Measurements from ENCODE around the gene PCDHGB7. TPM values are rescaled to one million over a fixed set of nuclear protein-coding genes. Genes with fewer than 3 reads are reported as not detected.
"Not testable (repeated sequence)": the region's sequence is repeated elsewhere in the genome, so short reads cannot be mapped to it uniquely, and the experiment has no call there.

PCDHGB7 gene
- total RNA-seq, 1 donor from 2014 or later, result 14.2 TPM

DNA sequence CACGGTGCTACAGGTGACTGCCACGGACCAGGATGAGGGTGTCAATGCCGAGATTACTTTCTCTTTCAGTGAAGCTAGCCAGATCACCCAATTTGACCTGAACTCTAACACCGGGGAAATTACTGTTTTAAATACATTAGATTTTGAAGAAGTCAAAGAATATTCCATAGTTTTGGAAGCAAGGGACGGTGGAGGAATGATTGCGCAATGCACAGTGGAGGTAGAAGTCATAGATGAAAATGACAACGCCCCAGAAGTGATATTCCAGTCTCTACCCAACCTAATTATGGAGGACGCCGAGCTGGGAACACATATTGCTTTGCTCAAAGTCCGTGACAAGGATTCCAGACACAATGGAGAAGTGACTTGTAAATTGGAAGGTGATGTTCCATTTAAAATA lies 28.8 kb upstream of the PCDHGB7 start:
- H3K4me1 ChIP-seq, result no peaks in the 10 kb centered on the region
- H3K27ac ChIP-seq, result no peak overlapping the region
- peaks cover 69% of the 10 kb centered on the region for H3K9me3 ChIP-seq
- intact Hi-C loops (cut with DNase I), result no loop called here
- H3K36me3 ChIP-seq, result peaks cover 0 to 9% of the 10 kb centered on the region in 2 donors
- H3K27me3 ChIP-seq, result no peaks in the 10 kb centered on the region
- no peak overlapping the region for H3K4me3 ChIP-seq
- DNase-seq (ENCODE audit: extremely low spot score in 2 of 2), result no peak
- TF ChIP-seq POLR2A (IDR thresholded peaks at IDR 0.05), result no peak
- no peak for TF ChIP-seq POLR2AphosphoS5 (IDR thresholded peaks at IDR 0.05; ENCODE audit: insufficient read depth in 1 of 2, low read depth in 1 of 2)
- TF ChIP-seq, protein P1, sequence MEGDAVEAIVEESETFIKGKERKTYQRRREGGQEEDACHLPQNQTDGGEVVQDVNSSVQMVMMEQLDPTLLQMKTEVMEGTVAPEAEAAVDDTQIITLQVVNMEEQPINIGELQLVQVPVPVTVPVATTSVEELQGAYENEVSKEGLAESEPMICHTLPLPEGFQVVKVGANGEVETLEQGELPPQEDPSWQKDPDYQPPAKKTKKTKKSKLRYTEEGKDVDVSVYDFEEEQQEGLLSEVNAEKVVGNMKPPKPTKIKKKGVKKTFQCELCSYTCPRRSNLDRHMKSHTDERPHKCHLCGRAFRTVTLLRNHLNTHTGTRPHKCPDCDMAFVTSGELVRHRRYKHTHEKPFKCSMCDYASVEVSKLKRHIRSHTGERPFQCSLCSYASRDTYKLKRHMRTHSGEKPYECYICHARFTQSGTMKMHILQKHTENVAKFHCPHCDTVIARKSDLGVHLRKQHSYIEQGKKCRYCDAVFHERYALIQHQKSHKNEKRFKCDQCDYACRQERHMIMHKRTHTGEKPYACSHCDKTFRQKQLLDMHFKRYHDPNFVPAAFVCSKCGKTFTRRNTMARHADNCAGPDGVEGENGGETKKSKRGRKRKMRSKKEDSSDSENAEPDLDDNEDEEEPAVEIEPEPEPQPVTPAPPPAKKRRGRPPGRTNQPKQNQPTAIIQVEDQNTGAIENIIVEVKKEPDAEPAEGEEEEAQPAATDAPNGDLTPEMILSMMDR (IDR thresholded peaks at IDR 0.05), result no peak

DNA sequence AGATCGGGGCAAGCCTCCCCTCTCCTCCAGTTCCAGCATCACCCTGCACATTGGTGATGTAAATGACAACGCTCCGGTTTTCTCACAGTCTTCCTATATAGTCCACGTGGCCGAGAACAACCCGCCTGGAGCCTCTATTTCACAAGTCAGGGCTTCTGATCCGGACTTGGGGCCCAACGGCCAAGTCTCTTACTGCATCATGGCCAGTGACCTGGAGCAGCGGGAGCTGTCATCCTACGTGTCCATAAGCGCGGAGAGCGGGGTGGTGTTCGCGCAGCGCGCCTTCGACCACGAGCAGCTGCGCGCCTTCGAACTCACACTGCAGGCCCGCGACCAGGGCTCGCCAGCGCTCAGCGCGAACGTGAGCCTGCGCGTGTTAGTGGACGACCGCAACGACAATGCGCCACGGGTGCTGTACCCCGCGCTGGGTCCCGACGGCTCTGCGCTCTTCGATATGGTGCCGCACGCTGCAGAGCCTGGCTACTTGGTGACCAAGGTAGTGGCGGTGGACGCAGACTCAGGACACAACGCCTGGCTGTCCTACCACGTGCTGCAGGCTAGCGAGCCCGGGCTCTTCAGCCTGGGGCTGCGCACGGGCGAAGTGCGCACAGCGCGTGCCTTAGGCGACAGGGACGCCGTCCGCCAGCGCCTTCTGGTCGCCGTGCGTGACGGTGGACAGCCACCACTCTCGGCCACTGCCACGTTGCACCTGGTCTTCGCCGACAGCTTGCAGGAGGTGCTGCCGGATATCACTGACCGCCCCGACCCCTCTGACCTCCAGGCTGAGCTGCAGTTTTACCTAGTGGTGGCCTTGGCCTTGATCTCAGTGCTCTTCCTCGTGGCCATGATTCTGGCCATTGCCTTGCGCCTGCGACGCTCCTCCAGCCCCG lies 28.1 kb upstream of the PCDHGB7 start:
- Histone ChIP-seq H3K36me3 (peaks cover 0 to 9% of the 10 kb centered on the region in 2 donors), H3K4me1 (no peaks in the 10 kb centered on the region), H3K4me3 (no peak overlapping the region), H3K9me3 (peaks cover 71% of the 10 kb centered on the region), H3K27me3 (no peaks in the 10 kb centered on the region), H3K27ac (no peak overlapping the region)
- DNase-seq (ENCODE audit: extremely low spot score in 2 of 2), result no peak
- intact Hi-C loops (cut with DNase I), result no loop called here
- TF ChIP-seq, protein P1 (IDR thresholded peaks at IDR 0.05), result no peak
- TF ChIP-seq POLR2A (IDR thresholded peaks at IDR 0.05) (no peak), POLR2AphosphoS5 (IDR thresholded peaks at IDR 0.05; ENCODE audit: insufficient read depth in 1 of 2, low read depth in 1 of 2) (no peak)

DNA sequence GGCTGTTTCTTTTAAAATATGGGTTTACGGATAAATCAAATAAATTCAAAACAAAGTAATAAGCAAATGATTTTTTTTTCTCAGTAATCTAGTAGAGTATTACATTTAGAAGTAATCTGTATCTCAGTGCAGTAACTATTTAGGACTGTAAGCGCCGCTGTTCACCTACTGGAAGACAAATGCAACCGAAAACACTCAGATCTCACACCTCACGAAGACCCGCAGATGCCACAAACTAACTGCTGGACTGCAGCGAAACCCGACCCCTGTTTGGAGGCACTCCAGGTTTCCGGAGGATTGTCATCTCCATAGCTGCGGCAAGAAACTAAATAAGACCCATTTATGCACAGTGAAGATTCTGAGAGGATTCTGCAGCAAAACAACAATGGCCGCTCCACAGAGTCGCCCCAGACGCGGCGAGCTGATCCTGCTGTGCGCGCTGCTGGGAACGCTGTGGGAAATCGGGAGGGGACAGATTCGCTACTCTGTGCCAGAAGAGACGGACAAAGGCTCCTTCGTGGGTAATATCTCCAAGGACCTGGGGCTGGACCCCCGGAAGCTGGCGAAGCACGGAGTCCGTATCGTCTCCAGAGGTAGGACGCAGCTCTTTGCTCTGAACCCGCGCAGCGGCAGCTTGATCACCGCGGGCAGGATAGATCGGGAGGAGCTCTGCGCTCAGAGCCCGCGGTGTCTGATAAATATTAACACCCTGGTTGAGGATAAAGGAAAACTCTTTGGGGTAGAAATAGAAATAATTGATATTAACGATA lies 24.9 kb upstream of the PCDHGB7 start, which contains the start of gene PCDHGA8:
PCDHGA8 (plus strand) TSS at position 205 of the 770 bp plus-strand sequence; CDS start at position 386, 181 bp downstream.
- Histone ChIP-seq H3K4me1 (no peaks in the 10 kb centered on the region), H3K27ac (no peak within 1 kb of the TSS), H3K9me3 (peaks cover 74% of the 10 kb centered on the region), H3K4me3 (no peak within 1 kb of the TSS), H3K36me3 (peaks cover 0 to 9% of the 10 kb centered on the region in 2 donors), H3K27me3 (no peaks in the 10 kb centered on the region)
- TF ChIP-seq, protein P1 (IDR thresholded peaks at IDR 0.05), result no peak
- no peak for TF ChIP-seq POLR2AphosphoS5 (IDR thresholded peaks at IDR 0.05; ENCODE audit: insufficient read depth in 1 of 2, low read depth in 1 of 2)
- TF ChIP-seq POLR2A (IDR thresholded peaks at IDR 0.05), result no peak
- intact Hi-C loops (cut with DNase I), result no loop called here
- no peak for DNase-seq (ENCODE audit: extremely low spot score in 2 of 2)

DNA sequence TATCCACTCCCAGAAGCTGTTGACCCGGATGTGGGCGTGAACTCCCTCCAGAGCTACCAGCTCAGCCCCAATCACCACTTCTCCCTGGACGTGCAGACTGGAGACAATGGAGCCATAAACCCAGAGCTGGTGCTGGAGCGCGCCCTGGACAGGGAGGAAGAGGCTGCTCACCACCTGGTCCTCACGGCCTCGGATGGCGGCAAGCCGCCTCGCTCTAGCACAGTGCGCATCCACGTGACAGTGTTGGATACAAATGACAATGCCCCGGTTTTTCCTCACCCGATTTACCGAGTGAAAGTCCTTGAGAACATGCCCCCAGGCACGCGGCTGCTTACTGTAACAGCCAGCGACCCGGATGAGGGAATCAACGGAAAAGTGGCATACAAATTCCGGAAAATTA lies 24.2 kb upstream of the PCDHGB7 start:
- DNase-seq (ENCODE audit: extremely low spot score in 2 of 2), result no peak
- intact Hi-C loops (cut with DNase I), result no loop called here
- Histone ChIP-seq H3K4me1 (no peaks in the 10 kb centered on the region), H3K9me3 (peaks cover 75% of the 10 kb centered on the region), H3K27ac (no peak overlapping the region), H3K4me3 (no peak overlapping the region), H3K36me3 (peaks cover 0 to 9% of the 10 kb centered on the region in 2 donors), H3K27me3 (no peaks in the 10 kb centered on the region)
- no peak for TF ChIP-seq POLR2A (IDR thresholded peaks at IDR 0.05)
- TF ChIP-seq, protein P1 (IDR thresholded peaks at IDR 0.05), result no peak
- no peak for TF ChIP-seq POLR2AphosphoS5 (IDR thresholded peaks at IDR 0.05; ENCODE audit: insufficient read depth in 1 of 2, low read depth in 1 of 2)

DNA sequence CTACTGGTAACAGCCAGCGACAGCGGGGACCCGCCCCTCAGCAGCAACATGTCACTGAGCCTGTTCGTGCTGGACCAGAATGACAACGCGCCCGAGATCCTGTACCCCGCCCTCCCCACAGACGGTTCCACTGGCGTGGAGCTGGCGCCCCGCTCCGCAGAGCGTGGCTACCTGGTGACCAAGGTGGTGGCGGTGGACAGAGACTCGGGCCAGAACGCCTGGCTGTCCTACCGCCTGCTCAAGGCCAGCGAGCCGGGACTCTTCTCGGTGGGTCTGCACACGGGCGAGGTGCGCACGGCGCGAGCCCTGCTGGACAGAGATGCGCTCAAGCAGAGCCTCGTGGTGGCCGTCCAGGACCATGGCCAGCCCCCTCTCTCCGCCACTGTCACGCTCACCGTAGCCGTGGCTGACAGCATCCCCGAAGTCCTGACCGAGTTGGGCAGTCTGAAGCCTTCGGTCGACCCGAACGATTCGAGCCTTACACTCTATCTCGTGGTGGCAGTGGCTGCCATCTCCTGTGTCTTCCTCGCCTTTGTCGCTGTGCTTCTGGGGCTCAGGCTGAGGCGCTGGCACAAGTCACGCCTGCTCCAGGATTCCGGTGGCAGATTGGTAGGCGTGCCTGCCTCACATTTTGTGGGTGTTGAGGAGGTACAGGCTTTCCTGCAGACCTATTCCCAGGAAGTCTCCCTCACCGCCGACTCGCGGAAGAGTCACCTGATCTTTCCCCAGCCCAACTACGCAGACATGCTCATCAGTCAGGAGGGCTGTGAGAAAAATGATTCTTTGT lies 22.9 kb upstream of the PCDHGB7 start:
- H3K27ac ChIP-seq; H3K27me3 ChIP-seq; H3K4me1 ChIP-seq; H3K4me3 ChIP-seq; DNase-seq (ENCODE audit: extremely low spot score in 2 of 2); intact Hi-C loops (cut with DNase I): not testable (repeated sequence)
- Histone ChIP-seq H3K36me3 (peaks cover 0 to 20% of the 10 kb centered on the region in 2 donors), H3K9me3 (peaks cover 74% of the 10 kb centered on the region)

Data from vagina (tissue), 2 donors.